SJSA1 (cell line): ENCODE data around the gene SH3BGRL2. TPM values are rescaled to one million over a fixed set of nuclear protein-coding genes. Genes with fewer than 3 reads are reported as not detected.

Experiments used
- DNase-seq, 2 experiments: peaks; one replicate each; pipeline ENCODE4 v3.0.0-alpha.2; 2015 to 2020; ENCODE audit warnings: low spot score in 2 of 2, low read depth in 1 of 2
- H3K27ac ChIP-seq: fragments of 250-450 bp; sonication (Bioruptor Pico); 2 replicates; pipeline ENCODE4 v1.5.1; 2020; ENCODE audit warnings: mild to moderate bottlenecking, moderate library complexity
- H3K27me3 ChIP-seq: fragments of 250-450 bp; sonication (Bioruptor Pico); replicated peaks from 2 replicates; pipeline ENCODE4 v1.5.1; 2020; ENCODE audit warnings: mild to moderate bottlenecking, moderate library complexity
- H3K36me3 ChIP-seq: fragments of 250-450 bp; sonication (Bioruptor Pico); 2 replicates; pipeline ENCODE4 v1.5.1; 2020; ENCODE audit warnings: mild to moderate bottlenecking
- H3K4me1 ChIP-seq: fragments of 250-450 bp; sonication (Bioruptor Pico); replicated peaks from 2 replicates; pipeline ENCODE4 v1.6.1; 2021; ENCODE audit warnings: mild to moderate bottlenecking
- H3K4me3 ChIP-seq: fragments of 250-450 bp; sonication (Bioruptor Pico); 2 replicates; pipeline ENCODE4 v1.5.1; 2020; ENCODE audit warnings: mild to moderate bottlenecking
- H3K9me3 ChIP-seq: fragments of 250-450 bp; sonication (Bioruptor Pico); replicated peaks from 2 replicates; pipeline ENCODE4 v1.5.1; 2020; ENCODE audit warnings: mild to moderate bottlenecking
- total RNA-seq: library from RNA; depleted of rRNA; stranded (reverse); fragments of >200 nt; shearing (Covaris generic); gene quantifications from 2 replicates; pipeline ENCODE4 v1.2.3, GENCODE V29; 2014; rRNA removed

The SH3BGRL2 gene
- total RNA-seq: 4.7 and 6.8 TPM in 2 replicates

GRCh38 chr6:79630883-79631692 lies at the start of gene SH3BGRL2:
Gene SH3BGRL2, plus strand, starts transcription at chr6:79631329. Its CDS starts 133 bp downstream, at chr6:79631462.
- DNase-seq: peak; percentile 64 to 71
- Histone ChIP-seq H3K27ac (no peak within 1 kb of the TSS), H3K4me1 (peaks cover 12% of the 10 kb centered on the region), H3K9me3 (no peaks in the 10 kb centered on the region; the same call in 1 of the 2 replicates), H3K27me3 (peaks cover 27% of the 10 kb centered on the region), H3K36me3 (no peaks in the 10 kb centered on the region), H3K4me3 (peak within 1 kb of the TSS; percentile 58)

- Histone ChIP-seq H3K9me3 (no peaks in the 10 kb centered on the region), H3K4me1 (no peaks in the 10 kb centered on the region), H3K27ac (no peak overlapping the region), H3K4me3 (no peak overlapping the region), H3K36me3 (no peaks in the 10 kb centered on the region), H3K27me3 (no peaks in the 10 kb centered on the region)
- DNase-seq: no peak
Observed at GRCh38 chr6:79584332-79584731, 46.8 kb upstream of the SH3BGRL2 start.

GRCh38 chr6:79586548-79586947 lies 44.6 kb upstream of the SH3BGRL2 start:
- Histone ChIP-seq H3K27me3 (no peaks in the 10 kb centered on the region), H3K4me3 (no peak overlapping the region), H3K36me3 (no peaks in the 10 kb centered on the region), H3K9me3 (no peaks in the 10 kb centered on the region), H3K27ac (no peak overlapping the region), H3K4me1 (no peaks in the 10 kb centered on the region)
- DNase-seq: no peak

GRCh38 chr6:79589701-79590100 lies 41.4 kb upstream of the SH3BGRL2 start:
- no peaks in the 10 kb centered on the region for H3K36me3 ChIP-seq
- H3K27ac ChIP-seq: no peak overlapping the region
- no peaks in the 10 kb centered on the region for H3K4me1 ChIP-seq
- no peak for DNase-seq
- H3K9me3 ChIP-seq: no peaks in the 10 kb centered on the region
- no peak overlapping the region for H3K4me3 ChIP-seq
- H3K27me3 ChIP-seq: no peaks in the 10 kb centered on the region

- Histone ChIP-seq H3K9me3 (no peaks in the 10 kb centered on the region), H3K4me1 (peaks cover 21% of the 10 kb centered on the region), H3K4me3 (no peak overlapping the region), H3K36me3 (no peaks in the 10 kb centered on the region), H3K27me3 (no peaks in the 10 kb centered on the region), H3K27ac (no peak overlapping the region)
- no peak for DNase-seq
Observed at GRCh38 chr6:79597155-79597554, 34.0 kb upstream of the SH3BGRL2 start.

GRCh38 chr6:79598012-79598411 lies 33.1 kb upstream of the SH3BGRL2 start:
- H3K4me1 ChIP-seq: peaks cover 21% of the 10 kb centered on the region
- H3K27me3 ChIP-seq: no peaks in the 10 kb centered on the region
- H3K9me3 ChIP-seq: no peaks in the 10 kb centered on the region
- H3K27ac ChIP-seq: no peak overlapping the region
- no peak for DNase-seq
- H3K4me3 ChIP-seq: no peak overlapping the region
- H3K36me3 ChIP-seq: no peaks in the 10 kb centered on the region

GRCh38 chr6:79599725-79600259 lies 31.3 kb upstream of the SH3BGRL2 start:
- peak overlapping the region; percentile 45 for H3K27ac ChIP-seq
- H3K27me3 ChIP-seq: no peaks in the 10 kb centered on the region
- H3K4me1 ChIP-seq: peaks cover 29% of the 10 kb centered on the region
- H3K36me3 ChIP-seq: no peaks in the 10 kb centered on the region
- no peaks in the 10 kb centered on the region for H3K9me3 ChIP-seq
- no peak for DNase-seq
- H3K4me3 ChIP-seq: no peak overlapping the region

- Histone ChIP-seq H3K27ac (peak overlapping the region; percentile 45), H3K27me3 (no peaks in the 10 kb centered on the region), H3K9me3 (no peaks in the 10 kb centered on the region), H3K4me3 (no peak overlapping the region), H3K4me1 (peaks cover 34% of the 10 kb centered on the region), H3K36me3 (no peaks in the 10 kb centered on the region)
- no peak for DNase-seq
Observed at GRCh38 chr6:79600313-79600712, 30.8 kb upstream of the SH3BGRL2 start.

- no peaks in the 10 kb centered on the region for H3K27me3 ChIP-seq
- H3K36me3 ChIP-seq: no peaks in the 10 kb centered on the region
- DNase-seq: peak; percentile 55 to 81
- H3K9me3 ChIP-seq: no peaks in the 10 kb centered on the region
- peak overlapping the region; percentile 45 for H3K27ac ChIP-seq
- peaks cover 38% of the 10 kb centered on the region for H3K4me1 ChIP-seq
- H3K4me3 ChIP-seq: no peak overlapping the region
Observed at GRCh38 chr6:79600812-79601609, 30.1 kb upstream of the SH3BGRL2 start.

GRCh38 chr6:79602859-79603258 lies 28.3 kb upstream of the SH3BGRL2 start:
- no peaks in the 10 kb centered on the region for H3K27me3 ChIP-seq
- DNase-seq: no peak
- H3K36me3 ChIP-seq: no peaks in the 10 kb centered on the region
- peaks cover 53% of the 10 kb centered on the region for H3K4me1 ChIP-seq
- H3K27ac ChIP-seq: no peak overlapping the region
- H3K9me3 ChIP-seq: no peaks in the 10 kb centered on the region
- no peak overlapping the region for H3K4me3 ChIP-seq

GRCh38 chr6:79604583-79605037 lies 26.5 kb upstream of the SH3BGRL2 start:
- Histone ChIP-seq H3K36me3 (no peaks in the 10 kb centered on the region), H3K4me1 (peaks cover 53% of the 10 kb centered on the region), H3K4me3 (no peak overlapping the region), H3K27ac (no peak overlapping the region), H3K9me3 (no peaks in the 10 kb centered on the region), H3K27me3 (no peaks in the 10 kb centered on the region)
- DNase-seq: peak; percentile 52 to 62

GRCh38 chr6:79605061-79605460 lies 26.1 kb upstream of the SH3BGRL2 start:
- Histone ChIP-seq H3K9me3 (no peaks in the 10 kb centered on the region), H3K4me3 (no peak overlapping the region), H3K36me3 (no peaks in the 10 kb centered on the region), H3K27me3 (no peaks in the 10 kb centered on the region), H3K4me1 (peaks cover 51% of the 10 kb centered on the region), H3K27ac (no peak overlapping the region)
- no peak for DNase-seq

- H3K4me1 ChIP-seq: peaks cover 40% of the 10 kb centered on the region
- no peak for DNase-seq
- no peak overlapping the region for H3K27ac ChIP-seq
- no peaks in the 10 kb centered on the region for H3K27me3 ChIP-seq
- H3K9me3 ChIP-seq: no peaks in the 10 kb centered on the region
- no peak overlapping the region for H3K4me3 ChIP-seq
- H3K36me3 ChIP-seq: no peaks in the 10 kb centered on the region
Observed at GRCh38 chr6:79605968-79606764, 25.0 kb upstream of the SH3BGRL2 start.
